HPDE6-E6E7 (cell line): Measurements from ENCODE around the gene FBXW9.
"Not testable (repeated sequence)": the region's sequence is repeated elsewhere in the genome, so short reads cannot be mapped to it uniquely, and the experiment has no call there.

Experiments used
- DNase-seq: peaks from one replicate; pipeline ENCODE4 v3.0.0; 2011; ENCODE audit warnings: missing footprints; ENCODE audit errors: extremely low spot score

FBXW9 gene

GRCh38 chr19:12696366-12697335 lies at the start of gene FBXW9:
TSS of gene FBXW9 (minus strand) at chr19:12696631. CDS start at chr19:12696581, 50 bp downstream.
- DNase-seq, result peak; percentile 93

GRCh38 chr19:12745166-12745897 lies 48.9 kb upstream of the FBXW9 start:
- no peak for DNase-seq

GRCh38 chr19:12737835-12738351 lies 41.5 kb upstream of the FBXW9 start:
- DNase-seq, result no peak

GRCh38 chr19:12736995-12737834 lies 40.8 kb upstream of the FBXW9 start, which contains the start of gene GET3:
TSS of gene GET3 (plus strand) at chr19:12737497. CDS start at chr19:12737506, 9 bp downstream.
- DNase-seq, result peak; percentile 99

- no peak for DNase-seq
These were observed 37.2 kb upstream of the FBXW9 start for GRCh38 chr19:12733369-12734214.

- no peak for DNase-seq
These were observed 34.9 kb upstream of the FBXW9 start for GRCh38 chr19:12731337-12731736.

GRCh38 chr19:12730064-12730463 lies 33.6 kb upstream of the FBXW9 start:
- DNase-seq, result no peak

- no peak for DNase-seq
These were observed 31.5 kb upstream of the FBXW9 start for GRCh38 chr19:12727745-12728433.

- no peak for DNase-seq
These were observed 30.5 kb upstream of the FBXW9 start for GRCh38 chr19:12726988-12727316.

GRCh38 chr19:12725612-12726011 lies 29.2 kb upstream of the FBXW9 start:
- DNase-seq, result not testable (repeated sequence)

GRCh38 chr19:12723641-12724426 lies 27.4 kb upstream of the FBXW9 start, which contains the start of gene TNPO2:
TSS of gene TNPO2 (minus strand) at chr19:12723932. CDS start at chr19:12720977, 2,955 bp downstream.
- DNase-seq, result peak; percentile 63

- no peak for DNase-seq
These were observed 26.9 kb upstream of the FBXW9 start for GRCh38 chr19:12723381-12723640.

GRCh38 chr19:12722566-12723380 lies 26.3 kb upstream of the FBXW9 start:
- peak; percentile 97 for DNase-seq

- peak; percentile 62 for DNase-seq
These were observed 25.5 kb upstream of the FBXW9 start for GRCh38 chr19:12721656-12722565.

- no peak for DNase-seq
These were observed 24.6 kb upstream of the FBXW9 start for GRCh38 chr19:12720851-12721655.

- no peak for DNase-seq
These were observed 23.9 kb upstream of the FBXW9 start for GRCh38 chr19:12720296-12720695.

- DNase-seq, result no peak
These were observed 19.5 kb upstream of the FBXW9 start for GRCh38 chr19:12715929-12716328.
